Fibroblast of skin of right biceps (primary cell): ENCODE results near the gene COPS4.
"Not testable (repeated sequence)": the region's sequence is repeated elsewhere in the genome, so short reads cannot be mapped to it uniquely, and the experiment has no call there.

ENCODE experiments used
- DNase-seq: peaks from one replicate; pipeline ENCODE4 v3.0.0-alpha.2; 2013

Gene COPS4

GRCh38 chr4:83089410-83090157 is 54.6 kb downstream of the COPS4 start:
- DNase-seq = no peak

DNA sequence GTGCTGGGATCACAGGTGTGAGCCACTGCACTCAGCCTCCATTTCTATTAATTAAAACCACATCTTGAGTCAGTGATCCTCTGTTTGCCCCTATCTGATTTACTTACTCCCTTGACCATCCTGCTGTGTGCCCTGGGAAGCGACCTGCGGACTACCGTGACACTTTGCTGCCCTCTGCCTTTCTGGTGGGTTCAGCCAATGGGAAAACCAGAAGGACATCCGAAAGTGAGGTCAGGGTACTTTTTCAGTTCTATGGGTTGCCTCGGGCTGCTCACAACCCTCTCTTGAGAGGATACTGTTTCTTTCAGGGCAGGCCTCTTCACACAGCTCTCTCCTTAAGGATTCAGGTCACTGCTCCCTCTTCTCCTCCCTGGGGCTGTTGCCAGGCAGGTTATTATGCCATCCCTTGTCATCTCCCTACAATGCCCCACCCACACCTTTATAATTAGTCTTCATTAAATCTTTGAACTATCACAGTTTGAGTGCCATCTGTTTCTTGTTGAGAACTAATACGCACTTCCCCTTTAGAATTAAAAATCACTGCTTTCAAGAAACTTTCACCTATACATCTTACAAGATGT is 58.2 kb downstream of the COPS4 start:
- no peak for DNase-seq

DNA sequence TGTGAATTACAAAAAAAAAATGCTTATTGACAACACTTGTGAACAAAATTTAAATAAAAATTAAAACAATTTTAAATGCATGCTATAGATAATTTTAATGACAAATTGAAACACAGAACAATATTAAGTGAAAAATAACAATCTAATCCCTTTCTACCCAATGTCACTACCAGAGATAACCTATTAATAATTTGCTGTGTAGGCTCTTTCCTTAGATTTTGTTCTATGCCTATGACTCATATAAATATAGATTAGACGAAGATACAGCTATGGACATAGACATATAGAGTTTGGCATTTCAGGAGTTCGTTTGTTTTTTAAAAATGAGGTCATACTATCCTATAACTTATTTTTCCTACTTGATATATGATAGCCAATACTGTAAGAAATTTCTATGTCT is 61.4 kb downstream of the COPS4 start:
- DNase-seq = no peak

DNA sequence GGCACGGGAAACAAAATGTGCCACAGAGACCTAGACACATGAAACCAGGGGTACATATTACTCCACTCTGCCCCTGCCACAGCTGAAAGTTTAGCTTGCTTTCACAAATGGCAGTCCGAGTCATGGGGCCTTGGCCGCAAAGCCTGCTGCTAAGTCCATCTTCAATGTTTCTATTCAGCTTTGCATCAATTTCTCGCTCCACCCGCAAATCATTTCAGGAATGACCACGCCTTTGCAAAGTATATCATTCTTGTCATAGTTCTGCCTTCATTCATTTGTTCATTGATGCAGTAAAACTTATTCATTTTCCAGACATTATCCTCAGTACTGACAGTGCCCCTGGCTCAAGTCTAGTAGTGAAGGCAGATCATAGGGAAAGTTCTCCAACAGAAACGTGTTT is 70.0 kb downstream of the COPS4 start:
- DNase-seq = no peak

GRCh38 chr4:83107631-83108030 is 72.6 kb downstream of the COPS4 start:
- no peak for DNase-seq

DNA sequence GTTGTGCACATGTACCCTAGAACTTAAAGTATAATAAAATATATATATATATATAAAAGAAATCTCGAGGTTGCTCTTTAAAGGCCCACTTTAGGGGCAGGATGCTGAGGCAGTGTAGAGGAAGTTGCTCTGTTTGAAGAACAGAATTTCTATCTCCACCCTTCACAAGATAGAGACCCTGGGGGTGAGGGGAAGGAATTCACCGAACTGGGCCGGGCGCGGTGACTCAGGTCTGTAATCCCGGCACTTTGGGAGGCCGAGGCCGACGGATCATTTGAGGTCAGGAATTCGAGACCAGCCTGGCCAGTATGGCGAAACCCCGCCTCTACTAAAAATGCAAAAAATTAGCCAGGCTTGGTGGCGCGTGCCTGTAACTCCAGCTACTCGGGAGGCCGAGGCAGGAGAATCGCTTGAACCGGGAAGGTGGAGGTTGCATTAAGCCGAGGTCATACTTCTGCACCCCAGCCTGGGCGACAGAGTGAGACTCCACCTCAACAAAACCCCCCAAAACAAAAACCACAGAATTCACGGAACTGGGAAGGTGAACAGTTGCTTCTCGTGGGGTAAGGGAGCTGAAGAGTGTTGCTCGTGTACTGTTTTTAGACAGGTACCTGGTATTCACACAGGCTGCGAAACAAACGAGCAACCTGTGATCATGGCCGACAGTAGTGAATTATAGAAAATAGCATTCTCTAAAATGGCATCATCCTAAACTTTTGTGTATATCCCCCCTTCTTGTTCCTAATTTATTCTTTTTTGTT is 73.3 kb downstream of the COPS4 start:
- no peak for DNase-seq

DNA sequence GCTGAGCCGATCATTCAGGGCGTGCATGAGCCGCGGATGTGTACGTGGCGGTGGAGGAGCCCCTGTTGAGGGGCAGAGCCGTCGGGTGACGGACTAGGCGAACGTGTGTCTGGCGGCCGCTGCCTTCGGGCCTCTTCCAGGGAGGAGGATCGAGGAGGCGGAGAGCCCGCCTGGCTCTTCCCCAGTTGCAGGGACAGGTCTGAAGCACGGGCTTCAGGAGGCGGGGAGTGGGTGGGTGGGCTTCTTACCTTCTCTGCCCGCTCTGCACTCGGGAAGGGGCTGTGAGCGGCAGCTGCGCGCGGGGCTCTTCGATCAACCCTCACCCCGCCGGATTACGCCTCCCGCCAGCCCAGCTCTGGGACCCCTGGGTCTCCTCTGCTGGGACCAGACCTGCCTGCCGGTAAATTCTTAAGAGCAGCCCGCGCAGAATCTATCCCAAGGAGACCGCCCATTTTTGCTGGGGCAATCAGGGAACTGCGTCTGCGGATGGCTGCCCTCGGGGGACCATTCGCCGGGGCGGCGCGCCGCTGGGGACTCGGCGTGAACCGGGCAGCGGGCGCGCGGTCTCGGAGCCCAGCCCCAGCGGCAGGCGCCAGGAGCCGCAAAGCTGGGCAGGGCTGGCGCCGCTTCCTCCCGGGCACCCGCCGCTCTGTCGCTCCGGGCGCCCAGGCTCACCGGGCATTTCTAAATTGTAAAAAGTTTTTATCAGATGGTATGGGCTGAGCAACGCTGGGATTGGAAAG is 74.7 kb downstream of the COPS4 start:
- peak; percentile 43 for DNase-seq

GRCh38 chr4:83110223-83110945 is 75.4 kb downstream of the COPS4 start:
- peak; percentile 80 for DNase-seq

GRCh38 chr4:83110970-83111750 is 76.2 kb downstream of the COPS4 start:
- no peak for DNase-seq

DNA sequence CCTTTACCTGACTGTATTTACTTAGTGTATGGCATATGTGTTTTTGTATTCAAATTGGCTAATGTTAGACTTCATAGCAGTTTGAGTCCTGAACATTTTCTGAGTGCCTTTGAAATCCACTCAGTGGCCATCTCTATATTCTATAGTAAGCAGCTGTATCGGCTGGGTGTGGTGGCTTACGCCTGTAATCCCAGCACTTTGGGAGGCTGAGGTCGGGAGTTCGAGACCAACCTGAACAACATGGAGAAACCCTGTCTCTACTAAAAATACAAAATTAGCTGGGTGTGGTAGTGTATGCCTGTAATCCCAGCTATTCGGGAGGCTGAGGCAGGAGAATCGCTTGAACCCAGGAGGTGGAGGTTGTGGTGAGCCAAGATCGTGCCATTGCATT is 76.8 kb downstream of the COPS4 start:
- DNase-seq = not testable (repeated sequence)

- DNase-seq = no peak
Observed at GRCh38 chr4:83112231-83112630, 77.2 kb downstream of the COPS4 start.

- DNase-seq = peak; percentile 65
Observed at GRCh38 chr4:83112678-83113428, 77.9 kb downstream of the COPS4 start.

DNA sequence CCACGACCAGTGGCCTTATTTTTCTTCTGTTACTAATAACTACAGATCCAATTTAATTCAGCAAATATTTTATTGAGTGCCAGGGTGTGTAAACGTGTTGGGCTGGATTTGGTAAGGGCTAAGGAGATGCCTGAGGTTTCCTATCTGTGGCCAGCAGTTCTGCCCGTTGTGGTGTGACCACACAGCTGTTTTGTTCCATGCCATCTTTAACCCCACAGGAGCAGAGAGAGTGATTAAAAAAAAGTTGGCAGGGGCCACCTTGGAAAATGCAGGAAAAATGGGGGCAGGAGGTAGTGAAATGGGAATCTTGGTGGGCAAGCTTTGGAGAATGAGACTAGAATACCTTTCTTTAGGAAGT is 78.4 kb downstream of the COPS4 start:
- no peak for DNase-seq

GRCh38 chr4:83114576-83114975 is 79.6 kb downstream of the COPS4 start, which contains the start of gene PLAC8:
TSS of gene PLAC8 (minus strand) at chr4:83114729. CDS start at chr4:83107921, 6,808 bp downstream.
- DNase-seq = no peak

DNA sequence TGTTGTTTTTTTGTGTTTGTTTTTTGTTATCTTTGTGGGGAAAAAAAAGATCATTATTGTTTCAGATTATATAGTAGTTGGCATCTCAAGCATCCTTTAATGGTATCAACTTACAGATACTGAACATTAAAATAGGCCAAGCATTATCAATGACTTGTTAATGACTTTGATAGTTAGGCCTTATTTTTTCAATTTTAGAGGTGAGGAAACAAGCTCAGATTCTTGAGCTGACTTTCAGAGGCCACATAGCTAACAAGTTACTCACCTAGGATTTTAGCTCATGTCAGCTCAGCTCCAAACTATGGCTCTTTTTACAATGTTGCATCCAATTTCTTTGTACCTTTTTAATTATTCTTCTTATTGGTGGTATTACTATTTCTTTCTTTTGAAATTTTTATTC is 80.0 kb downstream of the COPS4 start:
- DNase-seq = peak; percentile 64

- no peak for DNase-seq
Observed at GRCh38 chr4:83115656-83116285, 80.8 kb downstream of the COPS4 start.

GRCh38 chr4:83118869-83119268 is 83.9 kb downstream of the COPS4 start:
- peak; percentile 25 for DNase-seq

DNA sequence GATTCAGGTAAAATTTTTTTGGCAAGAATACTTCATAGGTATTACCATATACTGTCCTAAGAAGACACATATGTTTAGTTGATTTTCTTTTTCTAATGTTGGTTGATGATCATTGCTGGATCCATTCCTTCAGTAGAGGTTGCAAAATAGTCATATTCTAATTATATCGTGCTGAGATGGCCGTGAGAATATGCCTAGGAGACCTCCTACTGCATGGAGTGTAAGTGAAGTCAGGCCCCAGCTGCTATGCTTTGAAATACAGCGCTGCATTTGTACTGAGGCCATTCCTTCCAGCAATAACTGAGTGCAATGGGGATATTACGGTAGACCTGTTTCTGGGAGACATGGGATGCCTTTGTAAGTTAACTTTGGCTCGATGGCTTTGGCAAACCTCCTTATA is 86.3 kb downstream of the COPS4 start:
- DNase-seq = no peak

DNA sequence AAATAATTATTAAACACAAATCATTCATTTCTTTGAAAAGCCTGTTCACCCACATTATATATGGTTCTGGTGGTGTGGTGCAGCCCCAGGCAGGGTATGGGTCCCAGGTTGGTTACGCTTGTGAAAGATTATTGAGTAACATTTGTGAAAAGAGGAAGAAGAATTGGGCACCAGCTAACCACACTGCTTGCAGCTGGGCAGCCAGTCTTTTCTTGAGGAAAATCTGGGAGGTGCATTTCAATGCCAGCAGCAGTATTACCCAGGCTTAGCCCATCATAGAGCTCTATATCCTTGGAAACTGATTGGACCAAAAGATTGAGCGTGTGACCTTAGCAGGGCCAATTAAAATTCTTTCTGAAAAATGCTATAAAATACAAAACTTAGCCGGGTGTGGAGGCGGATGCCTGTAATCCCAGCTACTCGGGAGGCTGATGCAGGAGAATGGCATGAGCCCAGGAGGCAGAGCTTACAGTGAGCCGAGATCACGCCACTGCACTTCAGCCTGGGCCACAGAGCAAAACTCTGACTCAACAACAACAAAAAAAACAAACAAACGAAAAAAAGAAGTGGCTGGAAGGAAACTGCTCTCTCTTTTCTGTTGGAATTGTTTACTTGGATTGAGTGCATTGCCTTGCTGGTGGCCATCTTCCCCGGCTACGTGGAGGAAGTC is 89.3 kb downstream of the COPS4 start:
- DNase-seq = no peak
